Neural progenitor cell (in vitro differentiated cells): ENCODE measurements around the gene SLC16A2.

Experiments
- CTCF ChIP-seq: fragments of 200-600 bp; sonication (generic); IDR thresholded peaks from 2 replicates; pipeline ENCODE4 v1.5.1; 2017; ENCODE audit warnings: antibody characterized with exemption, mild to moderate bottlenecking
- EZH2 ChIP-seq: fragments of 200-600 bp; sonication (generic); IDR thresholded peaks from 2 replicates; pipeline ENCODE4 v1.6.1; 2017; ENCODE audit warnings: antibody characterized with exemption, mild to moderate bottlenecking, moderate library complexity
- EZH2phosphoT487 ChIP-seq: fragments of 200-600 bp; sonication (generic); IDR thresholded peaks from 2 replicates; pipeline ENCODE4 v1.6.1; 2017; ENCODE audit warnings: antibody characterized with exemption

DNA sequence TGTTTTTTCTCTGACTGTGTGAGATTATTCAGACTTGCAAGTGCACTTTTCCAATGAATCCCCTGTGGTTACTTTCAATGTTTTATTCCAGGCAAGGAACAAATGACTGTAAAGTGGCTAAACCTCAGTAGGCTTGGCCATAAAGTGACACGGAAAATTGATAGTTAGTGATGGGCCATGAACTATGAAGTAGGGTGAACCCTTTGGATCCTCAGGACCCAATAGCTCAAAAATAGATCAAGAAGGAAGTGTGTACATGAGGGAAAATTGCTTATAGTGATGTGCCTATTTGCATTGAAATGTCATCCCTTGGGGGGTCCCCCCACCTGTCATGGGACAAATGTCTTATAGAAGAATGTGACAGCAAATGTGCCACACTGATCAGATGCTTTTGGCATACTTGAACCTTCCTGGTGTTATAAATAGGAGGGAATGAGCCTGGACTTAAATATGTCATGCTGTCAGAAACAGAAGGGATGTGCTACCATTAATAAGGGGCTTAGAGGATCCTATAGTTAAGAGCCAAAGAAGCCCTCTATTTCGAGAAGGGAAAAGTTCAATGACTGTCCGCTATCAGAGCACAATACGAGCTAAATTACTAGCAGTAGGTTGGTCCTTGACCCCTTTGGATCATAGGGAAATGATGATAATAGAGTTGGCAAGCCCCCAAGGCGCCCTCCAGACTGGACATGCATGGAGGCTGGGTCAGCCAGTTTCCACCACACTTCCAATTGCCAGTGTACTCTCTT, 30.3 kb downstream of the SLC16A2 start:
- TF ChIP-seq CTCF: no peak
- no peak for TF ChIP-seq EZH2
- no peak for TF ChIP-seq EZH2phosphoT487
